GM19468 (cell line): ENCODE measurements around the gene POLN.

ENCODE experiments used
- ATAC-seq: cut with Tn5 transposase; IDR thresholded peaks from one replicate; pipeline ENCODE4 v1.9.1; 2021; ENCODE audit warnings: mild to moderate bottlenecking, moderate library complexity, moderate number of reproducible peaks; ENCODE audit not compliant: unreplicated experiment; ENCODE audit errors: extremely low read depth

The POLN gene

GRCh38 chr4:2093265-2093664 lies 148.7 kb downstream of the POLN start:
- no peak for ATAC-seq

DNA sequence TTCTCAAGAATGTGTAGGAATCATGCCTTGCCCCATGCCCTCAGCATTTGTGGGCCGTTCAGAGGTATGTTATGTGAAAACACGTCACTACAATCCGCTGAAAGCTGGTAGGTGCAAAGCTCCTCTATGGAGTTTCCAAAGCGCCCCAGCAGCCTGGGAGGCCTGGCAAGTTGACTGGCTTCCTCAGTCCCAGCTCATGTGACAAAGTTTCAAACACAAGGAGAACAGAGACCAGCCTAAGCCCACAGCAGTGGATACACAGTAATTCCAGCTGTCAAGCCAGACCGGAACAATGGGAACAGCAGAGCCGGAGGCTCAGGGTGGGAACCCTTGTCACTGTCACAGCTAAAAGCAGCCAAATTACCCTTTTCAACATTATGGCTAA lies 149.3 kb downstream of the POLN start:
- ATAC-seq, result no peak

GRCh38 chr4:2091990-2092668 lies 149.8 kb downstream of the POLN start:
- no peak for ATAC-seq

DNA sequence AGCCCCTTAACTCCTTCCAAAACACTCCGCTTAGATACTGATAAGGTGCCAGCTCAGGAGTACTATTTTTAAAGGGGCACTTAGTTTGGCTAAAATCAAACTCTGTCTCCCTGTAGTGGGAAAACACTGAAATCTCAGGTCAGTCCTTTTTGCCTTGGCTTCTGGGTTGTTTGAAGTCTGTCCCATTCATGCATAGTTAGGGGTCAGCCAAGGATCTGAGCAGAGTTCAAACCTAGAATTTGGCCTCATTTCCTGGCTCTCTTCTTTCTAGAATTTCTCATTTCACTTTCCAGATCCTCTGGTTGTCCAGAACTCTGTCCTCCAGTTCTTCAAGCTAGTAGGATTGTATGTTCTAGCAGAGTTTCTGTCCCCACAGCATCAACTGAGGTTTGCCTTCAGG lies 151.3 kb downstream of the POLN start:
- ATAC-seq, result no peak

DNA sequence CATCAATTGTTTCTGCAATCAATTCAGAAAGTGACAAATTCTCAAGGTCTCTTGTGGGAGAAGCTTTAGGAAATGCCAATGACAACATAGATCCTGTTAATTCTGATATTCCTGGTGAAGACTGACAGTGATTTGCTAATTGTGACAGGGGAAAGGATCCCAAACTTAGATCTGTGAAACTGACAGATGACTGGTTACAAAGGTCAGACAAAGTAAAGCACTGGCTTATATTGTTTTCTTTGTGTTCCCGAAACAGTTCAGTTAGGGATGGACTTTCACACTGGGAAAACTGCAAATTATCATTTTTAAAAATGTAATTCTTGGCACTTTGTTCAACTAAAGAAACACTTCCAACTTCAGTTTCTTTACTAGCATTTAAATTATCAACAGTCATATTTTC lies 152.7 kb downstream of the POLN start:
- no peak for ATAC-seq

- ATAC-seq, result no peak
Measured at GRCh38 chr4:2087170-2087569, 154.8 kb downstream of the POLN start.

DNA sequence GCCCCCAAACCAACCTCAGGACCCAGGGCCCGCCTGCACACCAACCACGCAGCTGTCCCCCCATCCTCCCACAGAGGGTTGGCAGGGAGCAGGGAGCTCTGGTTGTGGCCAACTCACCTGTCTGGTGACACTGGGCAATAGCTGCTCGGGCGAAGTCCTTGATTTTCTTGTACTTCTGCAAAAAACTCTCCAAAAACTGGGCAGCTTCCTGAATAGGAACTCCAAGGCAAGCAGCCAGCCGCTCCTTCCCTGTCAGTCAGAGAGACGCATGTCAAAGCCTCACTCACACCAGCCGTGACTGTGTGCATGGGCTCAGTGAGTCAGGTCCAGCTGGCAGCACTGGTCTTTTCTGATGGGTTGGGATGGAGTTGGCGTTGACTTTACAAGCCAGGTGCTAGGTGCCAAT lies 156.4 kb downstream of the POLN start:
- no peak for ATAC-seq

GRCh38 chr4:2084316-2084715 lies 157.6 kb downstream of the POLN start:
- ATAC-seq, result no peak

GRCh38 chr4:2083826-2084160 lies 158.1 kb downstream of the POLN start:
- no peak for ATAC-seq

- ATAC-seq, result no peak
Measured at GRCh38 chr4:2083116-2083825, 158.7 kb downstream of the POLN start.

DNA sequence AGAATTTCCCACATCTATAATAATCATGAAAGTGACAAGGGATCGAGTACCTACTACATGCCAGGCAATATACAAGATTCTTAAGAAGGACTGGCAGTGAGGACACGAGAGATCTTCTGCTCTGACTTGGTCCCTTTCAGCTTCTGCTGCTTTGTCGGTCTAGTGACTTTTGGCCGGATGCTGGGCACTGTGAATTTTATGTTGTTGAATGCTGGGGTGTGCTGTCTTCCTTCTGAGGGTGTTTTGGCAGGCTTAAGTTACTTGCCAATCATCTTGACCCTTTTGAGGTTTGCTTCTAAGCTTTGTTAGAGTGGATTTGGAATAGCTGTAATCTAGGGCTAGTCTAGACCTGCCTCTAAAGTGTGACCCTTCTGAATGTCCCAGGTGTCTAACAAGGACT lies 159.3 kb downstream of the POLN start:
- no peak for ATAC-seq

GRCh38 chr4:2082118-2082517 lies 159.8 kb downstream of the POLN start:
- no peak for ATAC-seq

- ATAC-seq, result no peak
Measured at GRCh38 chr4:2081540-2081939, 160.4 kb downstream of the POLN start.

DNA sequence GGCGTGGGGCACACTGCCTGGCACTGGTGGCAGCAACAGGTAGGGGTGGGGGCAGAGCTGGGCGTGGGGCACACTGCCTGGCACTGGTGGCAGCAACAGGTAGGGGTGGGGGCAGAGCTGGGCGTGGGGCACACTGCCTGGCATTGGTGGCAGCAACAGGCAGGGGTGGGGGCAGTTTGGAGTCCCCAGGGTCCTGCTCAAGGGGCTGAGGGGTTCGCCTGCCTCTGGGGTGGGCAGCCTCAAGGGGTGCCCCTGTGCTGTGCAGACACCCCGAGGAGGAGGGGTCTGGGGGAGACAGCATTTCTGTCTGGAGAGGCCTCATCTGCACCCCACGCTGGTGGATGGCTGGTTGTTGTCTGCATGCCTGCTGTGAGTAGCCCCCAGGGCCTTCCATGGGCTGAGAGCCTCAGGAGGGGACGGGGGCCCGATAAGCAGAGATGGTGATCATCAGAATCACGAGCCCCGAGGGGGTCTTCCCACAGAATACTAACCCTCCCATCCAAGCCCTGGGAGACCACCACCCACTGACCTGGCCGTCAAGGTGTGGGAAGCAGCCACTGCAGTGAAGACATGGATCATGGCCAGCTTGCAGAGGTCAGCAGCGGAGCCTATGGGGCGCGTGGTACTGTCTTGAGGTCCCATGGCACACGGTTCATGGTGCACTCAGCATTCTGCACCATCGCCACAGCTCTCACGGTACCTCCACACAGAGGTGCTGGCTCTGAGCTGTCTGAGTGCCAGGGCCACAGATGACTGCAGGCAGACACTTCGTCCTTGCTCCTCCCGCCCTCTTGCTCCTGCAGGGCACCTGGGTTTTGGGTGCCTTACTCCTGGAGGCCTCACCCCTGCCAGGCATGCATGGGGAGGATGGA lies 161.3 kb downstream of the POLN start:
- no peak for ATAC-seq

GRCh38 chr4:2079926-2080325 lies 162.0 kb downstream of the POLN start:
- no peak for ATAC-seq

GRCh38 chr4:2079006-2079405 lies 162.9 kb downstream of the POLN start:
- ATAC-seq, result no peak

DNA sequence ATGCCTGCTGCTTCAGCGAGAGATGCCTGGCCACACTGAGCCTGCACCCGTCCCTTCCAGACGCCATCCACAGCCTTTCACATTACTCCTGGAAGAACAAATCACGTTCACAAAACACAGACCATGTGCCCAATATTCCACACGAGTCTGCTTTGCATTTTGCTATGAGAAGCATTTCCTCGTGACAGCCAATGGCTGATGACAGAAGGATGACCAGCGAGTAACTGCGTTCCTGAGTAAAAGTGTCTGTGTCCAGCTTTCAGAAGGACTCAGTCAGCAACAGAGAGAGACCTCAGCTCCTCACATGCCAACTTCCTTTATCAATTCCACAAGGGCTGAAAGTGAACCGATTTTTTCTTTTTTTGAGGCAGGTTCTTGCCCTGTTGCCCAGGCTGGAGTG lies 163.3 kb downstream of the POLN start:
- no peak for ATAC-seq

DNA sequence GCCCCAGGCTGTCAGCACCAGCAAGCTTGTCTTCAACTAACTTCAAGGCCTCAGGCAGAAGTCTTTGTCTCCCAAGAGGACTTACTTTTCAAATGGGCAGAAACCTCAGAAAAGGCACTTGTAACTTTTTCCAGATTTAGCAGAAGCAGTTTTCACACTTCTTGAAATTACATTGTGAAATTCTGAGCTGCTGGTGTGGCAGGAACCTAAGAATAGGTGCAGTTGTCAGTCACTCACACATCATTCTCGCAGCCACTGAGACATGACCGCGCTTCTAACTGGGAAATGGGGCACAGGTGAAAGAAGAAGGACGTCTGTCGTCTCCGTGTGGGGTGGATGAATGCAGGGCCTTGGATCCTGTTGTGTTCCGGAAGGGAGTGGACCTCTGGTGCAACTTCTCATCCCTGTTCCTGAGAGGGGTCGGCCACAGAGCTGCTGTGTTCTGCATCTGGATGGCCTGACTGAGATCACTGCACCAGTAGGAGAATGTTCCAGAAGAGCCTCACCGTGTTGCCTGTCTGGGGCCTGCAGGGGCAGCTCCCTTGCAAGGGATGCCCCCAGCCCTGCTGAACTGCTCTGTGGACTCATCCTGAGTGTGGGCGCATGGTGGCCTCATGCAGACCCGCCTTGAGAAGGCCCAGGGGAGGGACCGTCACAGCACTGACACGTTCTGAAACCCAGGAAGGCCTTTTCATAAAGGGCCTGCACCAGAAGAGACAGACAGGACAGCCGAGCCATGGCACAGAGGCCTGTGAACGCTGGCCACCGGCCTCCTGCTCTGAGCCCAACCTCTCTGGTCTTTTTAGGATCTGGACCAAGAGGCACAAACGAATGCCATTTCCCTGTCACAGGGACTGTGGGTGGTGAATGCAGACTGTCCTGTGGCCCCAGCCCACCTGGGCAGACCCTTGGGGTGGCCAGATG lies 164.1 kb downstream of the POLN start:
- no peak for ATAC-seq

DNA sequence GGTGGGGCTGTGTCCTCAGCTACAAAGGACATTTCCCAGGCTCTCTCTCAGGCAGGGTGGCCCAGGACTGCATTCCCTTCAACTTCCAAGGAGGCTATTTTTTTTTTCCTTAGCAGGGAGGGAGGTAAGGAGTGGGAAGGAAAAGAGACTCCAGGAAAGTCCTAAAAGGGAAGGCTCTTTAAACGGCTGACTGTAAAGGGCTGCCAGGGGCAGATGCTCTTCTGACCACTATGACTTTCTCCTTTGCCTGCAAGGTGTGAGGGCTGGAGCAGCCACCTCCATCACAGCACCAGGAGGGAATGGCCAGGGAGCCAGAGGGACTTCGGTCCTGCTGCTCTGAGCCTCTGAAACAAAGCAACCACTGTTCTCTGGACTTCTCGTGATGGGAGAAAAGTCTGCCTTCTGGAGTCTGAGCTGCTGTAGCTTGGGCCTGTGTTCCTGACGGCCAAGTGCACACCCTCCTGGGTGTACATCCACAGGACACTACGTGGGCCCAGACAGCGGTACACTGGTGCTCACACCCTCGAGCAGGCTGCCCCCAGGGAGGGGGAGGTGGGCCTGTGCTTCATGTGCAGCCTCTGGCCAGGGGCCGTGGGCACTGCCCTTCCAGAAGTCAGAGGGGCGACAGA lies 164.9 kb downstream of the POLN start:
- no peak for ATAC-seq
